H1 (cell line): Measurements from ENCODE around the gene FXN. TPM values are rescaled to one million over a fixed set of nuclear protein-coding genes. Genes with fewer than 3 reads are reported as not detected.

Experiments
- CTCF ChIA-PET: fragments of 300-600 bp; sonication (Branson Sonifier 250); formaldehyde crosslinking; loops from one replicate; lab custom pipeline; 2021; ENCODE audit not compliant: partially characterized antibody; lab: Charles Lee
- POLR2A ChIA-PET: fragments of 300-600 bp; sonication (Branson Sonifier 250); formaldehyde crosslinking; loops from one replicate; lab custom pipeline; 2021; ENCODE audit warnings: inconsistent platforms; ENCODE audit not compliant: partially characterized antibody; lab: Charles Lee
- DNase-seq, 2 experiments: peaks; one replicate each; pipeline versions ENCODE4 v3.0.0 to v3.0.0-alpha.2; 2010 to 2022; ENCODE audit warnings: low spot score in 2 of 2, low read depth in 1 of 2, mixed read lengths in 1 of 2
- FAIRE-seq: peaks from 2 replicates; lab custom pipeline; 2011; peaks lifted over from hg19 to GRCh38; lab: Jason Lieb, UNC
- H2AFZ ChIP-seq: 2 replicates; pipeline ENCODE4 v1.8.1; 2012; ENCODE audit warnings: low read length, inconsistent platforms
- H2AK5ac ChIP-seq: 2 replicates; pipeline ENCODE4 v1.6.1; 2013; ENCODE audit warnings: low read depth, low read length
- H2BK120ac ChIP-seq: replicated peaks from 2 replicates; pipeline ENCODE3; 2013; ENCODE audit warnings: low read depth, low read length, inconsistent platforms
- H2BK12ac ChIP-seq: 2 replicates; pipeline ENCODE4 v1.6.1; 2013; ENCODE audit warnings: low read depth, low read length
- H2BK15ac ChIP-seq: 2 replicates; pipeline ENCODE4 v1.6.1; 2013; ENCODE audit warnings: low read length
- H2BK20ac ChIP-seq: 2 replicates; pipeline ENCODE4 v1.6.1; 2013; ENCODE audit warnings: low read length
- H2BK5ac ChIP-seq: 2 replicates; pipeline ENCODE4 v1.6.1; 2013; ENCODE audit warnings: low read depth, low read length
- H3K14ac ChIP-seq: 2 replicates; pipeline ENCODE4 v1.6.1; 2013; ENCODE audit warnings: inconsistent platforms; ENCODE audit not compliant: insufficient read length
- H3K18ac ChIP-seq: 2 replicates; pipeline ENCODE4 v1.6.1; 2013; ENCODE audit warnings: low read length; ENCODE audit errors: extremely low read depth
- H3K23ac ChIP-seq: 2 replicates; pipeline ENCODE4 v1.6.1; 2013; ENCODE audit warnings: inconsistent platforms; ENCODE audit not compliant: insufficient read length
- H3K23me2 ChIP-seq: 2 replicates; pipeline ENCODE4 v1.6.1; 2013; ENCODE audit warnings: low read depth, low read length
- H3K27ac ChIP-seq: 2 replicates; pipeline ENCODE4 v1.6.1; 2011; ENCODE audit warnings: low read depth, low read length, inconsistent platforms
- H3K27me3 ChIP-seq, 4 experiments: replicated peaks in 1 of 4; 1 replicate in 1 of 4; 2 replicates in 3 of 4; pipeline versions ENCODE4 v1.6.1 to v1.8.1; 2011 to 2013; ENCODE audit warnings: low read length in 3 of 4, mild to moderate bottlenecking in 3 of 4, inconsistent platforms in 2 of 4, mixed read lengths in 2 of 4, moderate library complexity in 1 of 4; ENCODE audit not compliant: control insufficient read depth in 3 of 4, insufficient read depth in 3 of 4; ENCODE audit errors: extremely low read depth in 1 of 4
- H3K36me3 ChIP-seq, 4 experiments: 2 replicates each; pipeline versions ENCODE4 v1.6.1 to v1.8.1; 2011 to 2013; ENCODE audit warnings: mild to moderate bottlenecking in 4 of 4, low read length in 3 of 4, moderate library complexity in 2 of 4, control low read depth in 1 of 4, inconsistent platforms in 1 of 4; ENCODE audit not compliant: insufficient read depth in 4 of 4, control insufficient read depth in 2 of 4
- H3K4ac ChIP-seq: replicated peaks from 2 replicates; pipeline ENCODE3; 2013; ENCODE audit warnings: low read length, low read depth, mixed read lengths, inconsistent platforms; ENCODE audit not compliant: insufficient read length
- H3K4me1 ChIP-seq, 4 experiments: replicated peaks in 1 of 4; 1 replicate in 1 of 4; 2 replicates in 3 of 4; pipeline versions ENCODE4 v1.6.1 to v1.8.1; 2011 to 2013; ENCODE audit warnings: low read length in 3 of 4, inconsistent platforms in 2 of 4, mixed read lengths in 1 of 4; ENCODE audit not compliant: insufficient read depth in 4 of 4, control insufficient read depth in 3 of 4
- H3K4me2 ChIP-seq, 2 experiments: 2 replicates each; pipeline versions ENCODE4 v1.6.1 to v1.8.1; 2011 to 2013; ENCODE audit warnings: low read depth in 2 of 2, low read length in 2 of 2, control low read depth in 1 of 2, inconsistent platforms in 1 of 2, mild to moderate bottlenecking in 1 of 2; ENCODE audit not compliant: insufficient read depth in 1 of 2
- H3K4me3 ChIP-seq, 4 experiments: fragments of 200-600, 300-600 bp in 1 of 4; sonication (generic), shearing (Covaris generic), sonication (Bioruptor Twin) in 1 of 4; 2 replicates each; pipeline versions ENCODE4 v1.5.1 to v1.8.1; 2011 to 2016; ENCODE audit warnings: low read length in 4 of 4, low read depth in 3 of 4, control low read depth in 2 of 4, inconsistent platforms in 2 of 4, mild to moderate bottlenecking in 2 of 4, mixed read lengths in 1 of 4, moderate library complexity in 1 of 4; ENCODE audit not compliant: insufficient read depth in 2 of 4; ENCODE audit errors: extremely low read depth in 1 of 4
- H3K56ac ChIP-seq: replicated peaks from 2 replicates; pipeline ENCODE3; 2013; ENCODE audit warnings: low read depth, mild to moderate bottlenecking, mixed read lengths, low read length, inconsistent platforms; ENCODE audit not compliant: insufficient read length
- H3K79me1 ChIP-seq: 2 replicates; pipeline ENCODE4 v1.6.1; 2013; ENCODE audit warnings: low read depth, low read length, control low read depth
- H3K79me2 ChIP-seq, 2 experiments: 2 replicates each; pipeline versions ENCODE4 v1.6.1 to v1.8.1; 2012 to 2013; ENCODE audit warnings: low read length in 2 of 2, mild to moderate bottlenecking in 2 of 2, inconsistent platforms in 1 of 2; ENCODE audit not compliant: insufficient read depth in 2 of 2, control insufficient read depth in 1 of 2
- H3K9ac ChIP-seq, 4 experiments: replicated peaks in 1 of 4; 1 replicate in 1 of 4; 2 replicates in 3 of 4; pipeline versions ENCODE4 v1.6.1 to v1.8.1; 2011 to 2013; ENCODE audit warnings: low read depth in 3 of 4, low read length in 3 of 4, control low read depth in 2 of 4, mild to moderate bottlenecking in 2 of 4, moderate library complexity in 2 of 4, inconsistent platforms in 1 of 4; ENCODE audit errors: extremely low read depth in 1 of 4
- H3K9me3 ChIP-seq, 2 experiments: 2 replicates each; pipeline versions ENCODE4 v1.6.1 to v1.8.1; 2012 to 2013; ENCODE audit warnings: mild to moderate bottlenecking in 2 of 2, moderate library complexity in 2 of 2, control low read depth in 1 of 2, inconsistent platforms in 1 of 2, low read depth in 1 of 2, low read length in 1 of 2, mixed read lengths in 1 of 2; ENCODE audit not compliant: insufficient read depth in 2 of 2
- H4K20me1 ChIP-seq, 2 experiments: replicated peaks in 1 of 2; 2 replicates each; pipeline versions ENCODE3 to v1.8.1; 2011 to 2013; ENCODE audit warnings: inconsistent platforms in 2 of 2, low read length in 2 of 2, mild to moderate bottlenecking in 1 of 2; ENCODE audit not compliant: insufficient read depth in 2 of 2, control insufficient read depth in 1 of 2
- H4K5ac ChIP-seq: 2 replicates; pipeline ENCODE4 v1.6.1; 2013; ENCODE audit warnings: low read length, low read depth, mixed read lengths, inconsistent platforms; ENCODE audit not compliant: insufficient read length
- H4K8ac ChIP-seq: 2 replicates; pipeline ENCODE4 v1.8.0; 2013; ENCODE audit warnings: mild to moderate bottlenecking, moderate library complexity, low read length, inconsistent platforms; ENCODE audit not compliant: insufficient read depth; ENCODE audit errors: extremely low read depth
- H4K91ac ChIP-seq: replicated peaks from 2 replicates; pipeline ENCODE3; 2013; ENCODE audit warnings: low read length, mixed read lengths, inconsistent platforms; ENCODE audit not compliant: insufficient read length
- ATF2 ChIP-seq: IDR thresholded peaks from 2 replicates; pipeline ENCODE4 v1.6.1; 2012; ENCODE audit warnings: low read length, inconsistent platforms
- ATF3 ChIP-seq: IDR thresholded peaks from 2 replicates; pipeline ENCODE4 v1.6.1; 2011; ENCODE audit warnings: low read depth, mild to moderate bottlenecking, low read length; ENCODE audit not compliant: insufficient read depth
- CREB1 ChIP-seq: IDR thresholded peaks from 2 replicates; pipeline ENCODE4 v1.6.1; 2012; ENCODE audit warnings: inconsistent platforms
- KDM4A ChIP-seq: IDR thresholded peaks from one replicate; pipeline ENCODE4 v1.7.1; 2012; ENCODE audit warnings: low read depth, mild to moderate bottlenecking, moderate library complexity, low read length, inconsistent platforms; ENCODE audit not compliant: severe bottlenecking
- POU5F1 ChIP-seq: IDR thresholded peaks from 2 replicates; pipeline ENCODE4 v1.6.1; 2011; ENCODE audit warnings: low read depth, mild to moderate bottlenecking, low read length, moderate library complexity
- WGBS, 2 experiments: shearing (Covaris generic) in 1 of 2; methylation state at CpG; one replicate each; pipeline versions ENCODE4 v1.1.6 to v1.1.7; 2013 to 2015; ENCODE audit warnings: low lambda C conversion rate in 2 of 2, mixed read lengths in 2 of 2, inconsistent platforms in 1 of 2, low coverage in 1 of 2, missing lambda C conversion rate in 1 of 2; ENCODE audit not compliant: insufficient replicate concordance in 2 of 2, insufficient coverage in 1 of 2, insufficient read length in 1 of 2; ENCODE audit errors: extremely low coverage in 1 of 2, missing lambda C conversion rate in 1 of 2; 5-methylcytosine and 5-hydroxymethylcytosine counted together
- polyA plus RNA-seq, 7 experiments: library from polyadenylated mRNA; depleted of rRNA in 3 of 7; stranded (reverse) in 5 of 7; unstranded in 2 of 7; fragments of >200 nt in 5 of 7; fragments of 200-250 nt in 2 of 7; gene quantifications; 1 replicate in 5 of 7; 2 replicates in 1 of 7; 4 replicates in 1 of 7; pipeline versions ENCODE4 v1.2.1 to v1.2.3, GENCODE V29; 2011 to 2013; ENCODE audit warnings: missing spikeins in 2 of 7, mixed read lengths in 2 of 7
- total RNA-seq: library from RNA; stranded (reverse); fragmentation: NEBNext Ultra II Directional; extraction: Animal tissue kit (Norgen Biotek cat#: 25700); gene quantifications from 2 replicates; pipeline ENCODE4 v1.2.1, GENCODE V29; 2021
- TF ChIP-seq, protein P1 (sequence below): IDR thresholded peaks from 2 replicates; pipeline ENCODE4 v1.6.1; 2012; ENCODE audit warnings: inconsistent platforms

Gene FXN
- total and polyA plus RNA-seq, 2 of the 8 experiments (the other 6 are each of a cell fraction or from before 2014, with no cell fraction given): 34.2 to 37.5 TPM

GRCh38 chr9:69136185-69136584 is 100.6 kb downstream of the FXN start:
- Histone ChIP-seq H2BK12ac (no peak overlapping the region), H3K27me3 (no peaks in the 10 kb centered on the region), H2AK5ac (no peak overlapping the region), H3K79me1 (peaks cover 23% of the 10 kb centered on the region)
- TF ChIP-seq KDM4A: no peak
- TF ChIP-seq, protein P1, sequence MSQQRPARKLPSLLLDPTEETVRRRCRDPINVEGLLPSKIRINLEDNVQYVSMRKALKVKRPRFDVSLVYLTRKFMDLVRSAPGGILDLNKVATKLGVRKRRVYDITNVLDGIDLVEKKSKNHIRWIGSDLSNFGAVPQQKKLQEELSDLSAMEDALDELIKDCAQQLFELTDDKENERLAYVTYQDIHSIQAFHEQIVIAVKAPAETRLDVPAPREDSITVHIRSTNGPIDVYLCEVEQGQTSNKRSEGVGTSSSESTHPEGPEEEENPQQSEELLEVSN: no peak
- TF ChIP-seq ATF2: no peak
- TF ChIP-seq ATF3: no peak
- TF ChIP-seq CREB1: no peak
- no peak for TF ChIP-seq POU5F1
- TF ChIP-seq, all 59 proteins: peak for 0
- ChIA-PET POLR2A (interaction anchor here (0.7 to 9.4 kb wide), 4 partner anchors 8 to 89 kb away, joined by 3 to 93 read pairs (median 4); no protein-coding TSS in a partner anchor), CTCF (interaction anchor here (1.3 to 2.4 kb wide), 2 partner anchors 22 to 80 kb away, joined by 3 to 12 read pairs; no protein-coding TSS in a partner anchor)
- no peak overlapping the region for H3K14ac ChIP-seq
- peaks cover 0 to 13% (median 5%) of the 10 kb centered on the region in 4 experiments; a peak in 5 of 8 replicates for H3K36me3 ChIP-seq
- no peak overlapping the region for H2BK120ac ChIP-seq
- no peak overlapping the region for H3K9ac ChIP-seq
- H3K9me3 ChIP-seq: no peaks in the 10 kb centered on the region
- no peak overlapping the region for H4K91ac ChIP-seq
- H3K4me3 ChIP-seq: no peak overlapping the region
- no peak overlapping the region for H3K4me2 ChIP-seq
- H2BK20ac ChIP-seq: no peak overlapping the region
- no peak overlapping the region for H4K5ac ChIP-seq
- no peak overlapping the region for H3K27ac ChIP-seq
- H4K8ac ChIP-seq: no peak overlapping the region
- FAIRE-seq: no peak
- H4K20me1 ChIP-seq: peaks cover 0 to 5% of the 10 kb centered on the region in 2 experiments
- H2BK5ac ChIP-seq: no peak overlapping the region
- no peak overlapping the region for H2BK15ac ChIP-seq
- no peak for DNase-seq
- H3K56ac ChIP-seq: no peak overlapping the region
- H3K18ac ChIP-seq: no peak overlapping the region
- peaks cover 0 to 4% (median 2%) of the 10 kb centered on the region in 4 experiments; a peak in 2 of 7 replicates for H3K4me1 ChIP-seq
- H3K23ac ChIP-seq: no peak overlapping the region
- 93% methylated on average over 2 of the region's 2 CpGs; no CpG with 5 or more reads in 1 of the 2 experiments for WGBS, 2 experiments
- H3K23me2 ChIP-seq: no peaks in the 10 kb centered on the region
- H2AFZ ChIP-seq: no peak overlapping the region
- peaks cover 12 to 91% of the 10 kb centered on the region in 2 experiments for H3K79me2 ChIP-seq
- no peak overlapping the region for H3K4ac ChIP-seq
